ENCODE results near the gene SLC26A2.

SLC26A2 gene

DNA sequence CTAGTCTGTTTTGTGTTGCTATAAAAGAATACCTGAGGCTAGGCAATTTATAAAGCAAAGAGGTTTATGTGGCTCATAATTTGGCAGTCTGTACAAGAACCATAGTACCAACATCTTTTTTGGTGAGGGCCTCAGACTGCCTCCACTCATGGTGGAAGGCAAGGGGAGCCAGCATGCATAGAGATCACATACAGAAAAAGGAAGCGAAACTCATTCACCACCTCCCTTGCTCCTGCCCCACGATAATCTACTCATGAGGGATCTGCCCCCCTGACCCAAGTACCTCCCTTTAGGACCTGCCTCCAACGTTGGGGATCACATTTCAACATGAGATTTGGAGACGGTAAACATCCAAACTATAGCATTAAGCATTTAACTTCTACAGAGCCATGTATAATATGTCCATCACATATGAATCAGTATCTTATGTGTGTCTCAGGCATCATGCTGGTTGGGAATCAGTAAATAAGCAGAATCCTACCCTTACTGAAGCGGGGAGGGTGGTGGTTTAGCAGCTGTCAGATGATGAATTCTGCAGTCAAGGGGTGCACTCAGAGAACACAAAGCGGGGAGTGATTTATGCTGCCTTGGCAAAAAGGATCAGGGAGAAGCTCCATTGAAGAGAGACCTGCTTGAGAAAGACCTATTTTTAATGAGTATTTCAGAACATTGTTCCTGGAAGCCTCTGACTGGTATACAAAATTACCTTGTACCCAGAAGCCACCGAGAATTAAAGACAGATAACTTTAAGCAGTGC, 74.8 kb downstream of the SLC26A2 start:
- no peak overlapping the region for H3K4me3 ChIP-seq (ENCODE audit: low read depth, low read length)
- H3K9ac ChIP-seq (ENCODE audit: low read depth, low read length): no peak overlapping the region
- H3K9me3 ChIP-seq (ENCODE audit: control insufficient read depth, insufficient read depth, low read length): no peaks in the 10 kb centered on the region
- H3K36me3 ChIP-seq (ENCODE audit: control insufficient read depth, insufficient read depth, low read length): peaks cover 16% of the 10 kb centered on the region
- no peaks in the 10 kb centered on the region for H3K4me1 ChIP-seq (ENCODE audit: control insufficient read depth, insufficient read depth, low read length)
- H3K27me3 ChIP-seq (ENCODE audit: control insufficient read depth, insufficient read depth, low read length): no peaks in the 10 kb centered on the region

DNA sequence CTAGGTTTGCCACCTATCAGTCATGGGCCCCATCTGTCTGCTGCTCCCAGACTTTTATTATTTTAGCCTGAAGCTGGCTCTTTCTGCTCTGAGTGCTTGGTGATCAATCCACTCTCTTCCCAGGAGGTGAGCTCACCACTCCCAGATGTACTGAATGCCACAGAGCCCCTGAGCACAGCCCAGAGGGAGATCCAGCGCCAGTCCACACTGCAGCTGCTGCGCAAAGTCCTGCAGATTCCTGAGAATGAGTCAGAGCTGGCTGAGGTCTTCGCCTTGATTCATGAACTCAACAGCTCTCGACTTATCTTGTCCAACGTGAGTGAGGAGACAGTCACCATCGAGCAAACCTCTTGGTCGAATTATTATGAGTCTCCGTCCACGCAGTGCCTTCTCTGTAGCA, 76.0 kb downstream of the SLC26A2 start:
- no peaks in the 10 kb centered on the region for H3K9me3 ChIP-seq (ENCODE audit: control insufficient read depth, insufficient read depth, low read length)
- H3K9ac ChIP-seq (ENCODE audit: low read depth, low read length): no peak overlapping the region
- H3K36me3 ChIP-seq (ENCODE audit: control insufficient read depth, insufficient read depth, low read length): peaks cover 20% of the 10 kb centered on the region
- no peaks in the 10 kb centered on the region for H3K27me3 ChIP-seq (ENCODE audit: control insufficient read depth, insufficient read depth, low read length)
- no peak overlapping the region for H3K4me3 ChIP-seq (ENCODE audit: low read depth, low read length)
- H3K4me1 ChIP-seq (ENCODE audit: control insufficient read depth, insufficient read depth, low read length): no peaks in the 10 kb centered on the region

All from iPS-15b (cell line).